Osteocyte (in vitro differentiated cells): ENCODE data around the gene PRELP. TPM values are rescaled to one million over a fixed set of nuclear protein-coding genes. Genes with fewer than 3 reads are reported as not detected.

Source experiments
- DNase-seq: peaks from one replicate; pipeline ENCODE4 v3.0.0; 2021; ENCODE audit warnings: mixed read lengths; ENCODE audit not compliant: unreplicated experiment; ENCODE audit errors: extremely low spot score
- H3K27ac Mint-ChIP-seq: one replicate; pipeline ENCODE4 v1.8.0; 2021; ENCODE audit warnings: mild to moderate bottlenecking, mixed read lengths; ENCODE audit not compliant: unreplicated experiment
- H3K27me3 Mint-ChIP-seq: one replicate; pipeline ENCODE4 v1.8.0; 2021; ENCODE audit warnings: mixed read lengths; ENCODE audit not compliant: unreplicated experiment
- H3K36me3 Mint-ChIP-seq: one replicate; pipeline ENCODE4 v1.8.0; 2021; ENCODE audit warnings: mixed read lengths; ENCODE audit not compliant: unreplicated experiment
- H3K4me1 Mint-ChIP-seq: one replicate; pipeline ENCODE4 v1.8.0; 2021; ENCODE audit warnings: mixed read lengths; ENCODE audit not compliant: unreplicated experiment
- H3K4me3 Mint-ChIP-seq: one replicate; pipeline ENCODE4 v1.8.0; 2021; ENCODE audit warnings: mild to moderate bottlenecking, moderate library complexity, mixed read lengths; ENCODE audit not compliant: unreplicated experiment
- H3K9me3 Mint-ChIP-seq: one replicate; pipeline ENCODE4 v1.8.0; 2021; ENCODE audit warnings: mixed read lengths; ENCODE audit not compliant: unreplicated experiment
- CTCF ChIP-seq: fragments of 200-600 bp; sonication (generic); IDR thresholded peaks from 2 replicates; pipeline ENCODE4 v1.5.0; 2021; ENCODE audit warnings: antibody characterized with exemption, mild to moderate bottlenecking, moderate library complexity
- total RNA-seq: library from RNA; stranded (reverse); gene quantifications from 2 replicates; pipeline ENCODE4 v1.2.1, GENCODE V29; 2021

PRELP gene
- total RNA-seq, 1 donor from 2014 or later, result 1.0 TPM

DNA sequence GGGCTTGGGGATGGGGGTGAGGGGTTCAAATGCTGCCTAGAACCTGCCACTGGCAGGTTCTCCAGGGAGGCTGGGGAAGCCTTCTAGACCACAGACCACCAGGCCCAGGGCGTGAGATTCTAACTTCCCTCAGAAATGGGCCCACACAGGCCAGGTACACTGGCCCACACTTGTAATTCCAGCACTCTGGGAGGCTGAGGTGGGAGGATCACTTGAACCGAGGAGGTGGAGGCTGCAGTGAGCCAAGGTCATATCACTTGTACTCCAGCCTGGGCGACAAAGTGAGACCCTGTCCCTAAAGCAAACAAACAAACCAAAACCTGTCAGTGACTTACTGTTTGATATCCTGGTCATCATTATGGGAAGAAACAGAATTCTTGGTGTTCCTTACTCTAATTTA lies 50.1 kb downstream of the PRELP start:
- Mint-ChIP-seq H3K36me3 (no peaks in the 10 kb centered on the region), H3K27ac (no peak overlapping the region), H3K4me3 (no peak overlapping the region), H3K27me3 (no peaks in the 10 kb centered on the region), H3K4me1 (peaks cover 58% of the 10 kb centered on the region), H3K9me3 (no peaks in the 10 kb centered on the region)
- no peak for DNase-seq
- TF ChIP-seq CTCF, result no peak

DNA sequence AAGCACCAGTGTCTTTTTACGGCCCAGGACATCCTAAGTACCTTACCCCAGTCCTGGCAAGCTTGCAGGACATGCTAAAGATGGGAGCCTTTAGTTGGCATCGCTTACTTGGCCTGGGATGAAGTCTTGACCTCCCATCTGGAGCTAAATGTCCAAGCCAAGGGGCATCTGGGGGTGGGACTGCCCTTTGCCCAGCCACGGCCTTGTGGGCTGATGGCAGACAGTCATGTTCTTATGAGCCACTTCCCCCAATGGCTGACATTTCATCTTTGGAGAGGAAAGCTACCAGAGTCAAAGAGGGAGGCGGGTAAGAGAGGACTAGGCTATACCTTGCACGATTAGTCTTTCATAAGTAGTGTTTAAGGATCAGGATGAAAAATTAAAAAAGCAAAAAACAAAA lies 50.5 kb downstream of the PRELP start:
- DNase-seq, result no peak
- H3K4me3 Mint-ChIP-seq, result no peak overlapping the region
- H3K9me3 Mint-ChIP-seq, result no peaks in the 10 kb centered on the region
- peaks cover 55% of the 10 kb centered on the region for H3K4me1 Mint-ChIP-seq
- no peaks in the 10 kb centered on the region for H3K36me3 Mint-ChIP-seq
- peak overlapping the region; percentile 20 for H3K27ac Mint-ChIP-seq
- H3K27me3 Mint-ChIP-seq, result no peaks in the 10 kb centered on the region
- no peak for TF ChIP-seq CTCF

GRCh38 chr1:203526572-203526971 lies 51.0 kb downstream of the PRELP start:
- no peak for TF ChIP-seq CTCF
- Mint-ChIP-seq H3K27ac (peak overlapping the region; percentile 20), H3K4me1 (peaks cover 51% of the 10 kb centered on the region)

DNA sequence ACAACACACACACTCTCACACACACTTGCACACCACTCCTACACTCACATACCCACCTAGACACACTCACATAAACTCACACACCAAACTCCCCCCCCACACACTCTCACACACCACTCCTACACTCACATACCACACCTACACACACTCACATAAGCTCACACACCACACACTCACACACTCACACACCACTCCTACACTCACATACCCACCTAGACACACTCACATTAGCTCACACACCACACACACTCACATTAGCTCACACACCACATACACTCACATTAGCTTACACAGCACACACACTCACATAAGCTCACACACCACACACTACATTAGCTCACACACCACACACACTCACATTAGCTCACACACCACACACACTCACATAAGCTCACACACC lies 51.4 kb downstream of the PRELP start:
- Mint-ChIP-seq H3K27ac (peak overlapping the region; percentile 20), H3K27me3 (no peaks in the 10 kb centered on the region), H3K4me3 (no peak overlapping the region), H3K9me3 (no peaks in the 10 kb centered on the region), H3K4me1 (peaks cover 48% of the 10 kb centered on the region), H3K36me3 (no peaks in the 10 kb centered on the region)
- no peak for DNase-seq
- TF ChIP-seq CTCF, result no peak

More at GRCh38 chr1:203526572-203526971, 51.0 kb downstream of the PRELP start:
- Mint-ChIP-seq H3K9me3 (no peaks in the 10 kb centered on the region), H3K4me3 (no peak overlapping the region), H3K27me3 (no peaks in the 10 kb centered on the region), H3K36me3 (no peaks in the 10 kb centered on the region)
- no peak for DNase-seq

DNA sequence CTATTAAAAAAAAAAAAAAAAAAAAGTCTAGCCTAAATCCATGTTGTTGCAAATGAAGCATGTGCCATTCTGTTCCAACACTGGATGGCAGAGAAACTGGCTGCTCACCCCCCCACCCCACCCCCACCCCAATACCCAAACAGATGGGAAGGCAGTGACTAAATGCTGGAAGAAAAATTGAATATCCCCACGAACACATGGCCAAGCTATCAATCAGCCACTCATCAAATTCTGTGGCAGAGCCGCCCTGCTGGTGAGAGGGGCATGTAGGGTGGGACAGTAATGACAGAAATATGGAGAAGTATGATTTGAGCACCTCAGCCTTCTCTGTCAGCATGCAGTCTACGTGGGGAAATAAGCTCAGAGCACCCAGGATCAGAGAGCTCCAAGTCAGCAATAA lies 52.5 kb downstream of the PRELP start:
- Mint-ChIP-seq H3K4me3 (no peak overlapping the region), H3K27ac (no peak overlapping the region), H3K27me3 (no peaks in the 10 kb centered on the region), H3K4me1 (peaks cover 43% of the 10 kb centered on the region), H3K9me3 (no peaks in the 10 kb centered on the region), H3K36me3 (no peaks in the 10 kb centered on the region)
- no peak for DNase-seq
- no peak for TF ChIP-seq CTCF
